GM21528 (cell line): ENCODE data around the gene CREB3L1.
"Not testable (repeated sequence)": the region's sequence is repeated elsewhere in the genome, so short reads cannot be mapped to it uniquely, and the experiment has no call there.

Experiments
- ATAC-seq: cut with Tn5 transposase; IDR thresholded peaks from one replicate; pipeline ENCODE4 v1.9.1; 2021; ENCODE audit warnings: mild to moderate bottlenecking, moderate library complexity; ENCODE audit not compliant: unreplicated experiment, low FRiP score

Gene CREB3L1

GRCh38 chr11:46248289-46249102, 29.0 kb upstream of the CREB3L1 start:
- ATAC-seq, result no peak

GRCh38 chr11:46249103-46249937, 28.1 kb upstream of the CREB3L1 start:
- ATAC-seq, result no peak

- ATAC-seq, result no peak
Measured at GRCh38 chr11:46249938-46250744, 27.3 kb upstream of the CREB3L1 start.

- ATAC-seq, result no peak
Measured at GRCh38 chr11:46250745-46251052, 26.8 kb upstream of the CREB3L1 start.

- ATAC-seq, result no peak
Measured at GRCh38 chr11:46251954-46252353, 25.5 kb upstream of the CREB3L1 start.

- ATAC-seq, result no peak
Measured at GRCh38 chr11:46252373-46252914, 25.0 kb upstream of the CREB3L1 start.

GRCh38 chr11:46253258-46254132, 24.0 kb upstream of the CREB3L1 start:
- ATAC-seq, result no peak

- ATAC-seq, result no peak
Measured at GRCh38 chr11:46254133-46254491, 23.4 kb upstream of the CREB3L1 start.

GRCh38 chr11:46256540-46257001, 20.9 kb upstream of the CREB3L1 start:
- no peak for ATAC-seq

GRCh38 chr11:46259347-46259746, 18.1 kb upstream of the CREB3L1 start:
- not testable (repeated sequence) for ATAC-seq

- ATAC-seq, result no peak
Measured at GRCh38 chr11:46259971-46260560, 17.4 kb upstream of the CREB3L1 start.

- no peak for ATAC-seq
Measured at GRCh38 chr11:46263120-46263519, 14.3 kb upstream of the CREB3L1 start.

- no peak for ATAC-seq
Measured at GRCh38 chr11:46264030-46264429, 13.4 kb upstream of the CREB3L1 start.

- no peak for ATAC-seq
Measured at GRCh38 chr11:46264976-46265375, 12.5 kb upstream of the CREB3L1 start.

GRCh38 chr11:46265764-46266163, 11.7 kb upstream of the CREB3L1 start:
- ATAC-seq, result no peak

- no peak for ATAC-seq
Measured at GRCh38 chr11:46267930-46268329, 9.5 kb upstream of the CREB3L1 start.

GRCh38 chr11:46270684-46271083, 6.8 kb upstream of the CREB3L1 start:
- ATAC-seq, result no peak

- no peak for ATAC-seq
Measured at GRCh38 chr11:46271407-46271806, 6.1 kb upstream of the CREB3L1 start.
